Loucy (cell line): ENCODE measurements around the gene INVS.

ENCODE experiments used
- EZH2phosphoT487 ChIP-seq: fragments of 200-600 bp; IDR thresholded peaks from 2 replicates; pipeline ENCODE4 v1.6.1; 2018; ENCODE audit warnings: antibody characterized with exemption, mild to moderate bottlenecking, moderate library complexity, borderline replicate concordance
- TF ChIP-seq, protein P1 (sequence below): fragments of 200-600 bp; sonication (generic); conservative IDR thresholded peaks from 2 replicates; pipeline ENCODE4 v1.5.1; 2014; ENCODE audit warnings: mild to moderate bottlenecking, antibody characterized with exemption, low read length

DNA sequence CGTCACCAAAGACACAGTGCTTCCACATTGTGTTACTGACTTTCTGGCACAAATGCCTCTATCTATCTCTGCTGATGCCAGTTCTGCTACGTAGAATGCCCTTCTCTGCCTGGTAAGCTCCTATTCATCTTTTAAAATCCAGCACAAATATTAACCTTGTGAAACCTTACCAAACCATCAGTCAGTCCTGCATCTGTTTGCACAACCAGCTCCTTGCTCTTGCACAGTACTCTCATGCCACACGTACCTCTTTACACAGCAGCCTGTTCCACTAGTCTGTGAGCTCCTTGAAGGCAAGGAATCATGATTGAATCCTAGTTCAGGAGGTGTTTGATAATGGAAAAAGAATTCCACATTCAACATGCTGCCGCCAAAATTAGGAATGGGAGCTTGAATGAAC, 197.4 kb downstream of the INVS start:
- TF ChIP-seq, protein P1, sequence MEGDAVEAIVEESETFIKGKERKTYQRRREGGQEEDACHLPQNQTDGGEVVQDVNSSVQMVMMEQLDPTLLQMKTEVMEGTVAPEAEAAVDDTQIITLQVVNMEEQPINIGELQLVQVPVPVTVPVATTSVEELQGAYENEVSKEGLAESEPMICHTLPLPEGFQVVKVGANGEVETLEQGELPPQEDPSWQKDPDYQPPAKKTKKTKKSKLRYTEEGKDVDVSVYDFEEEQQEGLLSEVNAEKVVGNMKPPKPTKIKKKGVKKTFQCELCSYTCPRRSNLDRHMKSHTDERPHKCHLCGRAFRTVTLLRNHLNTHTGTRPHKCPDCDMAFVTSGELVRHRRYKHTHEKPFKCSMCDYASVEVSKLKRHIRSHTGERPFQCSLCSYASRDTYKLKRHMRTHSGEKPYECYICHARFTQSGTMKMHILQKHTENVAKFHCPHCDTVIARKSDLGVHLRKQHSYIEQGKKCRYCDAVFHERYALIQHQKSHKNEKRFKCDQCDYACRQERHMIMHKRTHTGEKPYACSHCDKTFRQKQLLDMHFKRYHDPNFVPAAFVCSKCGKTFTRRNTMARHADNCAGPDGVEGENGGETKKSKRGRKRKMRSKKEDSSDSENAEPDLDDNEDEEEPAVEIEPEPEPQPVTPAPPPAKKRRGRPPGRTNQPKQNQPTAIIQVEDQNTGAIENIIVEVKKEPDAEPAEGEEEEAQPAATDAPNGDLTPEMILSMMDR, result no peak
- no peak for TF ChIP-seq EZH2phosphoT487
